GM12878 (cell line): ENCODE measurements around the gene MAB21L1.

ENCODE experiments used
- EED ChIP-seq: sonication (generic); IDR thresholded peaks from 2 replicates; pipeline ENCODE4 v1.6.1; 2016; ENCODE audit warnings: antibody characterized with exemption, low read depth
- HDAC2 ChIP-seq: fragments of 200-600 bp; sonication (generic); IDR thresholded peaks from 2 replicates; pipeline ENCODE4 v1.6.1; 2017
- MTA2 ChIP-seq: fragments of 450-650 bp; IDR thresholded peaks from 2 replicates; pipeline ENCODE4 v1.6.1; 2016; ENCODE audit warnings: low read depth, mild to moderate bottlenecking, moderate library complexity
- POLR2A ChIP-seq: IDR thresholded peaks from 2 replicates; pipeline ENCODE4 v1.6.1; 2011; ENCODE audit warnings: low read depth, mild to moderate bottlenecking, low read length
- RCOR1 ChIP-seq: conservative IDR thresholded peaks from 2 replicates; pipeline ENCODE4 v1.6.1; 2012; ENCODE audit warnings: low read depth, low read length, improper control_type of control experiment
- SRF ChIP-seq, 2 experiments: IDR thresholded peaks; 2 replicates each; pipeline ENCODE4 v1.6.1; 2011; ENCODE audit warnings: low read depth in 2 of 2, low read length in 2 of 2, mild to moderate bottlenecking in 1 of 2, moderate library complexity in 1 of 2
- ZSCAN29 ChIP-seq: fragments of 450-650 bp; IDR thresholded peaks from 2 replicates; pipeline ENCODE4 v1.6.1; 2017; ENCODE audit warnings: mild to moderate bottlenecking, moderate library complexity
- TF ChIP-seq, protein P1 (sequence below): fragments of 450-650 bp; IDR thresholded peaks from 2 replicates; pipeline ENCODE4 v1.6.1; 2018; ENCODE audit warnings: borderline replicate concordance, mild to moderate bottlenecking; ENCODE audit not compliant: partially characterized antibody

DNA sequence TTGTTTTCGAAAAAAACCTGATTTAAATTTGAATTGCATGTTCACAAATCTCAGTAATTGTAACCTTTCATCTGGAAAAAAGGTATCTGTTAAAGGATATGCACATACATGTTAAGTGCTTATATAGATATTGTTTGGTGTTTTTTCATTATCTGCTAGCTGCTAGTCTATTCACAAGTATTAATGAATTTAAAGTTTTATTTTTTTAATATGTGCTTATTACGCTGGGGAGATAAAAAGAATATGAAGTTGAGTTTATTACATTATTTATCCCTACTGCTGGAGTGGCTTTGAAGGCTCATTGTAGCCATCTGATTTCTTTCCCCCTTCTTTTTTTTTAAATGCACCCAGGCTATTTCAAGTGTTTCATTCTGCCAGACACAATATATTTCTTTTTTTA lies 3.9 kb upstream of the MAB21L1 start:
- TF ChIP-seq HDAC2 (no peak), SRF (IDR thresholded peaks at IDR 0.05; ENCODE audit: low read depth in 2 of 2, low read length in 2 of 2) (no peak), POLR2A (no peak), ZSCAN29 (no peak), EED (no peak), RCOR1 (no peak), MTA2 (no peak)
- TF ChIP-seq, protein P1, sequence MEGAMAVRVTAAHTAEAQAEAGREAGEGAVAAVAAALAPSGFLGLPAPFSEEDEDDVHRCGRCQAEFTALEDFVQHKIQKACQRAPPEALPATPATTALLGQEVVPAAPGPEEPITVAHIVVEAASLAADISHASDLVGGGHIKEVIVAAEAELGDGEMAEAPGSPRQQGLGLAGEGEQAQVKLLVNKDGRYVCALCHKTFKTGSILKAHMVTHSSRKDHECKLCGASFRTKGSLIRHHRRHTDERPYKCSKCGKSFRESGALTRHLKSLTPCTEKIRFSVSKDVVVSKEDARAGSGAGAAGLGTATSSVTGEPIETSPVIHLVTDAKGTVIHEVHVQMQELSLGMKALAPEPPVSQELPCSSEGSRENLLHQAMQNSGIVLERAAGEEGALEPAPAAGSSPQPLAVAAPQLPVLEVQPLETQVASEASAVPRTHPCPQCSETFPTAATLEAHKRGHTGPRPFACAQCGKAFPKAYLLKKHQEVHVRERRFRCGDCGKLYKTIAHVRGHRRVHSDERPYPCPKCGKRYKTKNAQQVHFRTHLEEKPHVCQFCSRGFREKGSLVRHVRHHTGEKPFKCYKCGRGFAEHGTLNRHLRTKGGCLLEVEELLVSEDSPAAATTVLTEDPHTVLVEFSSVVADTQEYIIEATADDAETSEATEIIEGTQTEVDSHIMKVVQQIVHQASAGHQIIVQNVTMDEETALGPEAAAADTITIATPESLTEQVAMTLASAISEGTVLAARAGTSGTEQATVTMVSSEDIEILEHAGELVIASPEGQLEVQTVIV = no peak
